Measurements from ENCODE around the gene RXFP2. TPM values are rescaled to one million over a fixed set of nuclear protein-coding genes. Genes with fewer than 3 reads are reported as not detected.

Gene RXFP2
- polyA plus RNA-seq, 1 of the 3 experiments (the other 2 are of a cell fraction) = not detected

DNA sequence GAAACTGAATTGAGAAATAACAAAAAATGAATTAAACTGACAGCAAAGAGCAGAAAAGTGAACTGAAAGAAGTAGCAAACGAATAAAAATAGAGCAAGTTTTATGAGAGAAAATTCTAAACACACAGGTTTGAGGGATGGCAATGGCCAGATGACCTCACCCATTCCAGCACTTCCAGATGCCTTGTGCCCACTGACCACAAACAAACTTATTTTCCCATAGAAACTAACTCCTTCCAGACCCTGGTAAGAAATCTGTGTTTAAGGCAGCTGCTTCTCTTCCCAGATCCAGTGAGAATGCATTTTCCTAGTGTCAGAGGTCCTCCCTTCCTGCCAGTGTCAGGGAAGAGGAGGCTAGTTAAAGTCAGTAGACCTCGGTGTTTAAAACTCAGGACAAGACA, 51.7 kb downstream of the RXFP2 start:
- Histone ChIP-seq H3K36me3 (replicated peaks in 1 of 2; ENCODE audit: control insufficient read depth in 1 of 2, insufficient read depth in 2 of 2, low read length in 1 of 2) (no peaks in the 10 kb centered on the region), H3K79me2 (ENCODE audit: insufficient read depth) (no peaks in the 10 kb centered on the region), H3K4me3 (ENCODE audit: low read depth in 2 of 2, low read length in 1 of 2) (no peak overlapping the region), H3K27ac (ENCODE audit: low read depth in 2 of 2, low read length in 1 of 2) (peak overlapping the region in 1 of 2 experiments; percentile 19; a peak in 2 of 4 replicates), H4K20me1 (ENCODE audit: insufficient read depth) (no peaks in the 10 kb centered on the region), H2AFZ (ENCODE audit: low read depth) (no peak overlapping the region), H3F3A (replicated peaks; ENCODE audit: insufficient read depth) (no peaks in the 10 kb centered on the region), H3K27me3 (ENCODE audit: insufficient read depth) (no peaks in the 10 kb centered on the region), H3K9ac (no peak overlapping the region), H3K9me3 (no peaks in the 10 kb centered on the region), H3K4me2 (no peak overlapping the region), H3K4me1 (ENCODE audit: control insufficient read depth in 1 of 2, insufficient read depth in 2 of 2, low read depth in 1 of 2, low read length in 1 of 2) (peaks cover 0 to 4% of the 10 kb centered on the region in 2 experiments; a peak in 1 of 4 replicates), H3K9me2 (no peaks in the 10 kb centered on the region)
- CTCF ChIA-PET = no interaction called here
- DNase-seq = no peak
- no peak for TF ChIP-seq SIN3A (IDR thresholded peaks at IDR 0.05; ENCODE audit: borderline replicate concordance, low read depth, low read length)
- TF ChIP-seq TCF12 (IDR thresholded peaks at IDR 0.05) = peak; percentile 31
- 63% methylated on average over 2 of the region's 2 CpGs for WGBS (ENCODE audit: low lambda C conversion rate)
- POLR2A ChIA-PET = no interaction called here

DNA sequence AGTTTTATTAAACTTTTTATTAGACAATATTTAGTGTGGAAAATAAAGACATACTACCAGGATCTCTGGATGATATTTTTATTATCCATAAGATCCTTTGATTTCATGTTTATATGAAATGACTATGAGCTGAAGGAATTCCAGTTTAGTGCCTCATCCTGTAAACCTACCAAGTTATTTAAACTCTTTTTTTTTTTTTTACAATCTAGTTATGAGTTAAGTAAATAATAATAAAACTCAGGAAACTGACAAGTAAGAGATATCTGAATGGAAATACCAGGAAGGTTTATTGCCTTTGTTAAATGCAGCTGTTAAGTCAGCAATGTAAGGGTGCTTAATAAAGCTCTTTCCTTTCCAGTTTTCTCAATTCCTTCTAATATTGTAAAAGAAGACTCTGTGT, 53.9 kb downstream of the RXFP2 start:
- Histone ChIP-seq H3K79me2 (ENCODE audit: insufficient read depth) (no peaks in the 10 kb centered on the region), H3K9ac (no peak overlapping the region), H3K4me3 (ENCODE audit: low read depth in 2 of 2, low read length in 1 of 2) (no peak overlapping the region), H3K27me3 (ENCODE audit: insufficient read depth) (no peaks in the 10 kb centered on the region), H3K36me3 (replicated peaks in 1 of 2; ENCODE audit: control insufficient read depth in 1 of 2, insufficient read depth in 2 of 2, low read length in 1 of 2) (no peaks in the 10 kb centered on the region), H2AFZ (ENCODE audit: low read depth) (0 out of 2 replicates have a peak overlapping the region, but pooled peaks have one; percentile 10), H3K9me2 (no peaks in the 10 kb centered on the region), H3F3A (replicated peaks; ENCODE audit: insufficient read depth) (no peaks in the 10 kb centered on the region), H3K4me1 (ENCODE audit: control insufficient read depth in 1 of 2, insufficient read depth in 2 of 2, low read depth in 1 of 2, low read length in 1 of 2) (peaks cover 0 to 4% of the 10 kb centered on the region in 2 experiments; a peak in 2 of 4 replicates), H3K9me3 (no peaks in the 10 kb centered on the region), H3K27ac (ENCODE audit: low read depth in 2 of 2, low read length in 1 of 2) (peak overlapping the region in 1 of 2 experiments; percentile 55; a peak in 2 of 4 replicates), H4K20me1 (ENCODE audit: insufficient read depth) (no peaks in the 10 kb centered on the region), H3K4me2 (no peak overlapping the region)
- CTCF ChIA-PET = interaction anchor here (0.7 to 0.9 kb wide), 3 partner anchors 219 to 557 kb away, joined by 3 read pairs; no protein-coding TSS in a partner anchor
- DNase-seq = no peak
- TF ChIP-seq FOSL2 (IDR thresholded peaks at IDR 0.05; ENCODE audit: borderline replicate concordance, low read depth) (0 out of 2 replicates have a peak, but pooled peaks have one; percentile 3), YY1 (IDR thresholded peaks at IDR 0.05; ENCODE audit: low read depth) (no peak)
- POLR2A ChIA-PET = no interaction called here

DNA sequence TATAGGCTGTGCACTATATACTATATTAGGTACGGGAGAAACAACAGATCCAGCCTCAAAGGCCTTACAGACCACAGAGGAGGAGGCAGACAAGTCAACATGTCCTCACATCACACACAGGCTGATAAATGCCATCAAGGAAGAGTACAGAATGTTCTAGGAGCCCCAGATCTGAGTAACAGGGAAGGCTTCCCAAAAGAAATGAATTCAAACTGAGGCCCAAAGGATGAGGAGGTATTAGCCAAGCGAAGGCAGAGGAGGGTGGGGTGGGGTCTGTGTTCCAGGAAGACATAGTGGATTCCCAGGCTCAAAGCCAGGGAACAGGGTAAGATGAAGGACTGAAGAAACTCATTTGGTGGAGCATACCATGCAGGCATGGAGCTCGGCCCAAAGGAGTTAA, 55.1 kb downstream of the RXFP2 start:
- CTCF ChIA-PET = no interaction called here
- POLR2A ChIA-PET = no interaction called here
- WGBS (ENCODE audit: low lambda C conversion rate) = 94% methylated on average over 3 of the region's 3 CpGs

More for the DNA sequence above, 55.1 kb downstream of the RXFP2 start:
- DNase-seq = no peak
- Histone ChIP-seq H3K9me3 (no peaks in the 10 kb centered on the region), H3K4me1 (ENCODE audit: control insufficient read depth in 1 of 2, insufficient read depth in 2 of 2, low read depth in 1 of 2, low read length in 1 of 2) (peaks cover 0 to 4% of the 10 kb centered on the region in 2 experiments; a peak in 2 of 4 replicates), H4K20me1 (ENCODE audit: insufficient read depth) (no peaks in the 10 kb centered on the region), H3K79me2 (ENCODE audit: insufficient read depth) (no peaks in the 10 kb centered on the region), H3K27ac (ENCODE audit: low read depth in 2 of 2, low read length in 1 of 2) (no peak overlapping the region), H3K36me3 (replicated peaks in 1 of 2; ENCODE audit: control insufficient read depth in 1 of 2, insufficient read depth in 2 of 2, low read length in 1 of 2) (no peaks in the 10 kb centered on the region), H3K27me3 (ENCODE audit: insufficient read depth) (no peaks in the 10 kb centered on the region), H2AFZ (ENCODE audit: low read depth) (no peak overlapping the region), H3K9ac (no peak overlapping the region), H3K4me2 (no peak overlapping the region), H3F3A (replicated peaks; ENCODE audit: insufficient read depth) (no peaks in the 10 kb centered on the region), H3K9me2 (no peaks in the 10 kb centered on the region), H3K4me3 (ENCODE audit: low read depth in 2 of 2, low read length in 1 of 2) (no peak overlapping the region)
- TF ChIP-seq, protein P1, sequence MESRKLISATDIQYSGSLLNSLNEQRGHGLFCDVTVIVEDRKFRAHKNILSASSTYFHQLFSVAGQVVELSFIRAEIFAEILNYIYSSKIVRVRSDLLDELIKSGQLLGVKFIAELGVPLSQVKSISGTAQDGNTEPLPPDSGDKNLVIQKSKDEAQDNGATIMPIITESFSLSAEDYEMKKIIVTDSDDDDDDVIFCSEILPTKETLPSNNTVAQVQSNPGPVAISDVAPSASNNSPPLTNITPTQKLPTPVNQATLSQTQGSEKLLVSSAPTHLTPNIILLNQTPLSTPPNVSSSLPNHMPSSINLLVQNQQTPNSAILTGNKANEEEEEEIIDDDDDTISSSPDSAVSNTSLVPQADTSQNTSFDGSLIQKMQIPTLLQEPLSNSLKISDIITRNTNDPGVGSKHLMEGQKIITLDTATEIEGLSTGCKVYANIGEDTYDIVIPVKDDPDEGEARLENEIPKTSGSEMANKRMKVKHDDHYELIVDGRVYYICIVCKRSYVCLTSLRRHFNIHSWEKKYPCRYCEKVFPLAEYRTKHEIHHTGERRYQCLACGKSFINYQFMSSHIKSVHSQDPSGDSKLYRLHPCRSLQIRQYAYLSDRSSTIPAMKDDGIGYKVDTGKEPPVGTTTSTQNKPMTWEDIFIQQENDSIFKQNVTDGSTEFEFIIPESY (IDR thresholded peaks at IDR 0.05; ENCODE audit: borderline replicate concordance, low read depth) = no peak
- TF ChIP-seq POLR2AphosphoS5 (IDR thresholded peaks at IDR 0.05; ENCODE audit: low read depth, low read length) (no peak), TEAD4 (IDR thresholded peaks at IDR 0.05; ENCODE audit: borderline replicate concordance, insufficient read depth) (no peak)
- TF ChIP-seq, protein P2, sequence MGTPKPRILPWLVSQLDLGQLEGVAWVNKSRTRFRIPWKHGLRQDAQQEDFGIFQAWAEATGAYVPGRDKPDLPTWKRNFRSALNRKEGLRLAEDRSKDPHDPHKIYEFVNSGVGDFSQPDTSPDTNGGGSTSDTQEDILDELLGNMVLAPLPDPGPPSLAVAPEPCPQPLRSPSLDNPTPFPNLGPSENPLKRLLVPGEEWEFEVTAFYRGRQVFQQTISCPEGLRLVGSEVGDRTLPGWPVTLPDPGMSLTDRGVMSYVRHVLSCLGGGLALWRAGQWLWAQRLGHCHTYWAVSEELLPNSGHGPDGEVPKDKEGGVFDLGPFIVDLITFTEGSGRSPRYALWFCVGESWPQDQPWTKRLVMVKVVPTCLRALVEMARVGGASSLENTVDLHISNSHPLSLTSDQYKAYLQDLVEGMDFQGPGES (IDR thresholded peaks at IDR 0.05; ENCODE audit: low read depth, low read length) = no peak

All from SK-N-SH (cell line).